A549 (cell line): ENCODE data around the gene MRPL36.

Source experiments
- CTCF ChIP-seq: fragments of >200 bp; sonication (Bioruptor Twin); formaldehyde crosslinking; IDR thresholded peaks from 3 replicates; pipeline ENCODE4 v1.5.1; 2016
- FOSL2 ChIP-seq, 2 experiments: fragments of 450-650 bp in 1 of 2; fragments of >200 bp in 1 of 2; sonication (Bioruptor Twin) in 1 of 2; formaldehyde crosslinking; IDR thresholded peaks; 2 replicates each; pipeline versions ENCODE4 v1.5.0 to v1.6.1; 2016 to 2020; ENCODE audit warnings: mild to moderate bottlenecking in 1 of 2, moderate library complexity in 1 of 2
- HMGXB4 ChIP-seq: fragments of 250-450 bp; sonication (Bioruptor Pico); IDR thresholded peaks from 2 replicates; pipeline ENCODE4 v1.5.0; 2021; ENCODE audit warnings: mild to moderate bottlenecking, moderate library complexity, borderline replicate concordance
- MAX ChIP-seq: IDR thresholded peaks from 2 replicates; pipeline ENCODE4 v1.6.1; 2012
- POLR2AphosphoS2 ChIP-seq: conservative IDR thresholded peaks from 2 replicates; pipeline ENCODE4 v1.6.1; 2012; ENCODE audit warnings: low read length, improper control_type of control experiment, inconsistent platforms
- RAD21 ChIP-seq, 2 experiments: fragments of >200 bp in 1 of 2; sonication (Bioruptor Twin) in 1 of 2; formaldehyde crosslinking in 1 of 2; IDR thresholded peaks in 1 of 2; conservative IDR thresholded peaks in 1 of 2; 2 replicates in 1 of 2; 3 replicates in 1 of 2; pipeline ENCODE4 v1.6.1; 2012 to 2018; ENCODE audit warnings: inconsistent platforms in 1 of 2
- RNF2 ChIP-seq: fragments of 200-600 bp; sonication (generic); IDR thresholded peaks from 2 replicates; pipeline ENCODE4 v1.6.1; 2016; ENCODE audit warnings: low read depth, mild to moderate bottlenecking, antibody characterized with exemption, moderate library complexity, borderline replicate concordance

- TF ChIP-seq POLR2AphosphoS2 (no peak), MAX (no peak), RNF2 (no peak), HMGXB4 (CRISPR knock-in tag) (no peak), RAD21 (conservative IDR thresholded peaks at IDR 0.05 in 1 of 2, IDR thresholded peaks at IDR 0.05 in 1 of 2) (no peak), CTCF (no peak), FOSL2 (IDR thresholded peaks at IDR 0.05) (no peak), FOSL2 (CRISPR knock-in tag; IDR thresholded peaks at IDR 0.05) (no peak)
Observed at GRCh38 chr5:1805326-1805725, 5.7 kb upstream of the MRPL36 start.
